CD14-positive monocyte (primary cell): Measurements from ENCODE around the gene GPR142. TPM values are rescaled to one million over a fixed set of nuclear protein-coding genes. Genes with fewer than 3 reads are reported as not detected.

Experiments
- DNase-seq, 3 donors: peaks; one replicate each; pipeline ENCODE4 v3.0.0-alpha.2; 2011 to 2022
- H2AFZ ChIP-seq: 2 replicates; pipeline ENCODE4 v1.6.0; 2012; ENCODE audit warnings: mild to moderate bottlenecking, low read depth, low read length, inconsistent platforms; ENCODE audit not compliant: insufficient read depth, poor library complexity, severe bottlenecking
- H3K27ac ChIP-seq, 2 donors: 1 replicate in 1 of 2; 2 replicates in 1 of 2; pipeline ENCODE4 v1.5.1; 2012 to 2013; ENCODE audit warnings: low read length in 2 of 2, control low read depth in 1 of 2, inconsistent platforms in 1 of 2, low read depth in 1 of 2, mild to moderate bottlenecking in 1 of 2
- H3K27me3 ChIP-seq, 2 donors: one replicate each; pipeline versions ENCODE4 v1.6.0 to v1.6.1; 2011 to 2013; ENCODE audit warnings: low read length in 2 of 2; ENCODE audit not compliant: control insufficient read depth in 2 of 2, insufficient read depth in 2 of 2
- H3K36me3 ChIP-seq, 2 donors: replicated peaks in 1 of 2; 1 replicate in 1 of 2; 2 replicates in 1 of 2; pipeline versions ENCODE4 v1.5.1 to v1.6.1; 2012 to 2013; ENCODE audit warnings: low read length in 2 of 2, control low read depth in 1 of 2, inconsistent platforms in 1 of 2, mild to moderate bottlenecking in 1 of 2; ENCODE audit not compliant: insufficient read depth in 2 of 2, control insufficient read depth in 1 of 2
- H3K4me1 ChIP-seq, 2 donors: 1 replicate in 1 of 2; 2 replicates in 1 of 2; pipeline versions ENCODE4 v1.5.1 to v1.6.1; 2012 to 2013; ENCODE audit warnings: low read length in 2 of 2, control low read depth in 1 of 2, inconsistent platforms in 1 of 2, mild to moderate bottlenecking in 1 of 2, moderate library complexity in 1 of 2; ENCODE audit not compliant: insufficient read depth in 2 of 2, control insufficient read depth in 1 of 2
- H3K4me2 ChIP-seq: replicated peaks from 2 replicates; pipeline ENCODE3; 2012; ENCODE audit warnings: low read length, moderate library complexity, mild to moderate bottlenecking; ENCODE audit not compliant: poor library complexity, severe bottlenecking; ENCODE audit errors: extremely low read depth
- H3K4me3 ChIP-seq, 3 experiments: fragments of 200-600 bp in 1 of 3; sonication (generic) in 1 of 3; replicated peaks in 1 of 3; 1 replicate in 2 of 3; 2 replicates in 1 of 3; pipeline ENCODE4 v1.5.1; 2011 to 2013; ENCODE audit warnings: low read length in 3 of 3, mild to moderate bottlenecking in 3 of 3, control low read depth in 2 of 3, low read depth in 2 of 3, inconsistent platforms in 1 of 3, moderate library complexity in 1 of 3
- H3K79me2 ChIP-seq: 2 replicates; pipeline ENCODE4 v1.6.0; 2012; ENCODE audit warnings: mild to moderate bottlenecking, control low read depth, inconsistent platforms, low read length, moderate library complexity; ENCODE audit not compliant: insufficient read depth
- H3K9ac ChIP-seq: 2 replicates; pipeline ENCODE4 v1.6.0; 2017; ENCODE audit warnings: low read length, mild to moderate bottlenecking; ENCODE audit not compliant: insufficient read depth, poor library complexity, severe bottlenecking
- H3K9me3 ChIP-seq, 2 donors: replicated peaks in 1 of 2; 1 replicate in 1 of 2; 2 replicates in 1 of 2; pipeline versions ENCODE4 v1.5.1 to v1.6.1; 2012 to 2013; ENCODE audit warnings: low read length in 2 of 2, control low read depth in 1 of 2; ENCODE audit not compliant: control insufficient read depth in 1 of 2, insufficient read depth in 1 of 2
- H4K20me1 ChIP-seq: 2 replicates; pipeline ENCODE4 v1.6.0; 2012; ENCODE audit warnings: mild to moderate bottlenecking, low read length, control low read depth, moderate library complexity; ENCODE audit not compliant: insufficient read depth
- H3K27ac Mint-ChIP-seq, 7 donors: one replicate each; pipeline ENCODE4 v1.8.0; 2020; ENCODE audit warnings: mild to moderate bottlenecking in 7 of 7, mixed read lengths in 7 of 7, moderate library complexity in 6 of 7, inconsistent platforms in 2 of 7
- H3K27me3 Mint-ChIP-seq, 3 donors: one replicate each; pipeline ENCODE4 v1.8.0; 2021 to 2022; ENCODE audit warnings: low read depth in 3 of 3, mild to moderate bottlenecking in 3 of 3, mixed read lengths in 3 of 3, moderate library complexity in 3 of 3, inconsistent platforms in 1 of 3
- H3K36me3 Mint-ChIP-seq, 2 donors: one replicate each; pipeline ENCODE4 v1.8.0; 2020; ENCODE audit warnings: mixed read lengths in 2 of 2, inconsistent platforms in 1 of 2, mild to moderate bottlenecking in 1 of 2
- H3K4me1 Mint-ChIP-seq: one replicate; pipeline ENCODE4 v1.8.0; 2020; ENCODE audit warnings: mild to moderate bottlenecking, mixed read lengths
- H3K4me3 Mint-ChIP-seq, 2 donors: one replicate each; pipeline ENCODE4 v1.8.0; 2020; ENCODE audit warnings: mild to moderate bottlenecking in 2 of 2, mixed read lengths in 2 of 2, moderate library complexity in 1 of 2
- H3K9me3 Mint-ChIP-seq, 7 donors: one replicate each; pipeline ENCODE4 v1.8.0; 2020 to 2022; ENCODE audit warnings: mixed read lengths in 7 of 7, mild to moderate bottlenecking in 6 of 7, moderate library complexity in 6 of 7, inconsistent platforms in 2 of 7
- CTCF ChIP-seq: fragments of 200-600 bp; IDR thresholded peaks from one replicate; pipeline ENCODE4 v1.8.0; 2022; ENCODE audit warnings: antibody characterized with exemption, mild to moderate bottlenecking
- WGBS: methylation state at CpG from one replicate; pipeline ENCODE4 v1.1.5; 2013; ENCODE audit warnings: missing lambda C conversion rate; ENCODE audit not compliant: insufficient coverage; 5-methylcytosine and 5-hydroxymethylcytosine counted together
- intact Hi-C, 2 donors: fragments of 100-400 bp; cut with micrococcal nuclease; formaldehyde crosslinking; loops; one replicate each; pipeline versions ENCODE4 v1.15.0 to v1.15.1; 2023
- polyA minus RNA-seq: library from RNA; depleted of rRNA, polyadenylated mRNA; stranded (reverse); fragments of >200 nt; gene quantifications from 2 replicates; pipeline ENCODE4 v1.2.3, GENCODE V29; 2012
- polyA plus RNA-seq, 3 donors: library from polyadenylated mRNA; depleted of rRNA in 1 of 3; unstranded in 2 of 3; stranded (reverse) in 1 of 3; fragments of 300-500 nt in 2 of 3; fragments of >200 nt in 1 of 3; fragmentation: Illumina TruSeq in 2 of 3; gene quantifications; 1 replicate in 2 of 3; 2 replicates in 1 of 3; pipeline ENCODE4 v1.2.3, GENCODE V29; 2012 to 2021
- total RNA-seq, 12 experiments: library from RNA in 1 of 12; stranded (reverse) in 1 of 12; fragments of 120-200 nt in 1 of 12; gene quantifications; one replicate each; pipeline ENCODE4 v1.2.4 and lab custom pipeline; 2013 to 2026; ENCODE audit warnings: mixed read lengths in 6 of 12, inconsistent platforms in 1 of 12

Gene GPR142
- total RNA-seq (2013) = 0.08 TPM
- polyA plus RNA-seq (not detected), polyA minus RNA-seq (0.14 TPM in 1 of 2 replicates, not detected in the other), total RNA-seq (lab: John Stamatoyannopoulos, UW) (0 to 0.46 (median 0.06) reads per million in 11 experiments)

- Histone ChIP-seq H4K20me1 (no peaks in the 10 kb centered on the region), H3K4me1 (peaks cover 17% of the 10 kb centered on the region in 2 donors), H3K9me3 (no peaks in the 10 kb centered on the region), H3K4me3 (no peak within 1 kb of the TSS), H3K79me2 (no peaks in the 10 kb centered on the region), H3K4me2 (peak within 1 kb of the TSS; percentile 46), H3K9ac (no peak within 1 kb of the TSS), H3K27me3 (peaks cover 0 to 2% of the 10 kb centered on the region in 2 donors), H3K36me3 (no peaks in the 10 kb centered on the region), H3K27ac (no peak within 1 kb of the TSS), H2AFZ (no peak within 1 kb of the TSS)
- no peak for TF ChIP-seq CTCF
- DNase-seq = no peak
- H3K4me3 Mint-ChIP-seq = no peak within 1 kb of the TSS
- intact Hi-C loops = no loop called here
- peaks cover 0 to 7% (median 0%) of the 10 kb centered on the region in 7 donors for H3K9me3 Mint-ChIP-seq
- H3K27me3 Mint-ChIP-seq = peaks cover 8 to 28% (median 11%) of the 10 kb centered on the region in 3 donors
- peak within 1 kb of the TSS in 1 of 7 donors; percentile 46 for H3K27ac Mint-ChIP-seq
- H3K36me3 Mint-ChIP-seq = no peaks in the 10 kb centered on the region
- 100% methylated on average over 4 of the region's 5 CpGs for WGBS
- peaks cover 15% of the 10 kb centered on the region for H3K4me1 Mint-ChIP-seq
These were observed at the start of gene GPR142 for GRCh38 chr17:74367206-74367605. Gene GPR142, plus strand, starts transcription at chr17:74367506. Its CDS starts 2,035 bp downstream, at chr17:74369541.

- H3K4me3 Mint-ChIP-seq = no peak overlapping the region
- no peaks in the 10 kb centered on the region for H3K79me2 ChIP-seq
- no peak for TF ChIP-seq CTCF
- no peaks in the 10 kb centered on the region for H3K36me3 Mint-ChIP-seq
- no peak for DNase-seq
- peaks cover 0 to 6% of the 10 kb centered on the region in 2 donors for H3K9me3 ChIP-seq
- no peaks in the 10 kb centered on the region for H3K4me1 Mint-ChIP-seq
- no peaks in the 10 kb centered on the region for H3K36me3 ChIP-seq
- H2AFZ ChIP-seq = no peak overlapping the region
- H4K20me1 ChIP-seq = no peaks in the 10 kb centered on the region
- H3K4me1 ChIP-seq = no peaks in the 10 kb centered on the region
- no peak overlapping the region for H3K9ac ChIP-seq
- no peaks in the 10 kb centered on the region for H3K27me3 ChIP-seq
- 97% methylated on average over 10 of the region's 10 CpGs for WGBS
- no peak overlapping the region for H3K27ac ChIP-seq
- peaks cover 14 to 23% (median 20%) of the 10 kb centered on the region in 3 donors for H3K27me3 Mint-ChIP-seq
- intact Hi-C loops = no loop called here
- H3K4me2 ChIP-seq = no peak overlapping the region
- H3K4me3 ChIP-seq = no peak overlapping the region
- peaks cover 0 to 7% (median 2%) of the 10 kb centered on the region in 7 donors for H3K9me3 Mint-ChIP-seq
- no peak overlapping the region for H3K27ac Mint-ChIP-seq
These were observed 48.9 kb upstream of the GPR142 start for GRCh38 chr17:74318391-74318790.
